Smooth muscle cell (in vitro differentiated cells): Measurements from ENCODE around the gene PDZD2. TPM values are rescaled to one million over a fixed set of nuclear protein-coding genes. Genes with fewer than 3 reads are reported as not detected.

Source experiments
- DNase-seq: peaks from one replicate; lab custom pipeline; 2025; ENCODE audit not compliant: unreplicated experiment; lab: John Stamatoyannopoulos, UW
- H2AFZ ChIP-seq: fragments of 200-600 bp; sonication (generic); 2 replicates; pipeline ENCODE4 v1.6.0; 2016; ENCODE audit warnings: antibody characterized with exemption, low read depth, mild to moderate bottlenecking
- H3F3A ChIP-seq: fragments of 200-600 bp; sonication (generic); 2 replicates; pipeline ENCODE4 v1.6.0; 2017; ENCODE audit warnings: antibody characterized with exemption, low read depth
- H3K27ac ChIP-seq: fragments of 200-600 bp; sonication (generic); 2 replicates; pipeline ENCODE4 v1.5.1; 2016; ENCODE audit warnings: low read depth, mild to moderate bottlenecking
- H3K27me3 ChIP-seq: fragments of 200-600 bp; sonication (generic); 2 replicates; pipeline ENCODE4 v1.6.1; 2016; ENCODE audit warnings: low read depth, mild to moderate bottlenecking
- H3K36me3 ChIP-seq: fragments of 200-600 bp; sonication (generic); 2 replicates; pipeline ENCODE4 v1.5.1; 2016; ENCODE audit warnings: low read depth
- H3K4me1 ChIP-seq: fragments of 200-600 bp; sonication (generic); 2 replicates; pipeline ENCODE4 v1.5.1; 2016; ENCODE audit warnings: low read depth
- H3K4me2 ChIP-seq: fragments of 200-600 bp; sonication (generic); 2 replicates; pipeline ENCODE4 v1.6.0; 2016; ENCODE audit warnings: mild to moderate bottlenecking
- H3K4me3 ChIP-seq: fragments of 200-600 bp; sonication (generic); 2 replicates; pipeline ENCODE4 v1.5.1; 2016; ENCODE audit warnings: mild to moderate bottlenecking
- H3K79me2 ChIP-seq: fragments of 200-600 bp; sonication (generic); 2 replicates; pipeline ENCODE4 v1.6.0; 2016; ENCODE audit warnings: low read depth, mild to moderate bottlenecking
- H3K9ac ChIP-seq: fragments of 200-600 bp; sonication (generic); 2 replicates; pipeline ENCODE4 v1.6.0; 2016; ENCODE audit warnings: low read depth
- H3K9me3 ChIP-seq: fragments of 200-600 bp; sonication (generic); replicated peaks from 2 replicates; pipeline ENCODE4 v1.5.1; 2016; ENCODE audit warnings: low read depth
- H4K20me1 ChIP-seq: fragments of 200-600 bp; sonication (generic); 2 replicates; pipeline ENCODE4 v1.6.0; 2016; ENCODE audit warnings: low read depth
- WGBS: methylation state at CpG from one replicate; pipeline ENCODE4 v1.1.7; 2016; ENCODE audit warnings: low lambda C conversion rate; 5-methylcytosine and 5-hydroxymethylcytosine counted together
- polyA plus RNA-seq: library from polyadenylated mRNA; unstranded; fragments of >200 nt; fragmentation: Nextera tagmentation; extraction: Ambion mirVana; gene quantifications from 2 replicates; pipeline ENCODE4 v1.2.1, GENCODE V29; 2016
- total RNA-seq: library from RNA; depleted of rRNA; stranded (reverse); fragments of >200 nt; gene quantifications from 2 replicates; pipeline ENCODE4 v1.2.3, GENCODE V29; 2014
- TF ChIP-seq, protein P1 (sequence below): fragments of 200-600 bp; sonication (generic); IDR thresholded peaks from 2 replicates; pipeline ENCODE4 v1.5.1; 2017; ENCODE audit warnings: borderline replicate concordance, mild to moderate bottlenecking, antibody characterized with exemption; ENCODE audit not compliant: insufficient read depth, poor library complexity, severe bottlenecking

PDZD2 gene
- total and polyA plus RNA-seq, 2 experiments from 2014 or later, result 3.2 to 4.1 TPM

DNA sequence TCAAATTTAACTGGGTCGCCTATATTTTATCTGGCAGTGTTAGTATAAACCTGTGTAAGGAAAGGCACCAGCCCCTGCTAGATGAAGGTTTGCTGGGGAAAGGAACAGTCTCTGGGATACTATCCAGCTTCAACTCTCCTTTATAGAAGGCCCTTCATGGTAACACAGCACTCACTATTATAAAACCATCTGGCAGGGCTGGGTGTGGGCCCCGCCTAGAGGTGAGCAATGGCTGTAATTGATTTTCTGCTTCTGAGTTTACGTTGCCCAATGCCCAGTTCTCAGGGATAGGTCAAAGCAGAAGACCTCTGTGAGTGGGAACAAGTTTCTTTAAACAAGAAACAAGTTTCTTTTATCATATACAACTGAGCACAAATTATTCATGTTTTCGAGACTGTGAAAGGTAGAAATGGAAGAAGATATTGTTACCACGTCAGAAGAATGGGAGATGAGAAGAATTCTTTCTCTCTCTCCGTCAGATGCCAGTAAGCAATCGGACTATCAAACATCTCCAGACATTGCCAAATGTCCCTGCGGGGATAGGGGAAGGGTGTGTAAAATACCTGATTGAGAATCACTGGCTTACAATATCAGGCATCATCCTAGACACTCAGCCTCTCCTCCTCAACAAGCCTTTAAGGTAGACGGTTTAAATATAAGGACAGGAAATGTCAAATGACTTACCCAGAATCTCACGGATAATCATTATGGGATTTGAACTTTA lies 205.9 kb downstream of the PDZD2 start:
- H3F3A ChIP-seq, result peaks cover 11% of the 10 kb centered on the region
- TF ChIP-seq, protein P1, sequence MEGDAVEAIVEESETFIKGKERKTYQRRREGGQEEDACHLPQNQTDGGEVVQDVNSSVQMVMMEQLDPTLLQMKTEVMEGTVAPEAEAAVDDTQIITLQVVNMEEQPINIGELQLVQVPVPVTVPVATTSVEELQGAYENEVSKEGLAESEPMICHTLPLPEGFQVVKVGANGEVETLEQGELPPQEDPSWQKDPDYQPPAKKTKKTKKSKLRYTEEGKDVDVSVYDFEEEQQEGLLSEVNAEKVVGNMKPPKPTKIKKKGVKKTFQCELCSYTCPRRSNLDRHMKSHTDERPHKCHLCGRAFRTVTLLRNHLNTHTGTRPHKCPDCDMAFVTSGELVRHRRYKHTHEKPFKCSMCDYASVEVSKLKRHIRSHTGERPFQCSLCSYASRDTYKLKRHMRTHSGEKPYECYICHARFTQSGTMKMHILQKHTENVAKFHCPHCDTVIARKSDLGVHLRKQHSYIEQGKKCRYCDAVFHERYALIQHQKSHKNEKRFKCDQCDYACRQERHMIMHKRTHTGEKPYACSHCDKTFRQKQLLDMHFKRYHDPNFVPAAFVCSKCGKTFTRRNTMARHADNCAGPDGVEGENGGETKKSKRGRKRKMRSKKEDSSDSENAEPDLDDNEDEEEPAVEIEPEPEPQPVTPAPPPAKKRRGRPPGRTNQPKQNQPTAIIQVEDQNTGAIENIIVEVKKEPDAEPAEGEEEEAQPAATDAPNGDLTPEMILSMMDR, result no peak
- DNase-seq, result no peak
- H3K4me1 ChIP-seq, result no peaks in the 10 kb centered on the region
- H3K9me3 ChIP-seq, result no peaks in the 10 kb centered on the region
- no peaks in the 10 kb centered on the region for H3K79me2 ChIP-seq
- WGBS, result 90% methylated on average over 10 of the region's 10 CpGs
- H4K20me1 ChIP-seq, result no peaks in the 10 kb centered on the region
- H3K4me2 ChIP-seq, result no peak overlapping the region
- no peaks in the 10 kb centered on the region for H3K27me3 ChIP-seq
- H2AFZ ChIP-seq, result no peak overlapping the region
- H3K36me3 ChIP-seq, result no peaks in the 10 kb centered on the region
- H3K4me3 ChIP-seq, result no peak overlapping the region
- no peak overlapping the region for H3K27ac ChIP-seq
- H3K9ac ChIP-seq, result no peak overlapping the region

DNA sequence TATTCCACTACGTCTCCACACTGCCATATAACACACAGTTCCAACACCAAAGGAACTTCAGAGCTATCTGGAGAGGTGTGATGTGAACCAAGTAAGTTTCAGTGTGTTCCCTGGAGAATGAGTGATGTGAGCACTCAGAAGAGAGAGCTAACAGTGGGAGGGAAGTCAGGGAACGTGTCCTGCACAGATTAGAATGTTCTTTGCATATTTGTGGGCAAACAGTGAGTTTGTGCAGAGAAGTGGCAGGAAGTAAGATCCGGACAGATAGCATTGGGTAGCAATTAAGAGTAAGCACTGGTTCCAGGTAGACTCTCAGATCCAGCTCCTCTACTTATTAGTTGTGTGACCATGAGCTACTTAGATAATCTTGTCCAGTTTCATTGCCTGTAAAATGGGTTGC lies 206.4 kb downstream of the PDZD2 start:
- H3K4me2 ChIP-seq, result no peak overlapping the region
- DNase-seq, result no peak
- H4K20me1 ChIP-seq, result no peaks in the 10 kb centered on the region
- no peak overlapping the region for H3K4me3 ChIP-seq
- no peak overlapping the region for H2AFZ ChIP-seq
- TF ChIP-seq, protein P1, result no peak
- H3K36me3 ChIP-seq, result no peaks in the 10 kb centered on the region
- 49% methylated on average over 3 of the region's 3 CpGs for WGBS
- H3K27me3 ChIP-seq, result no peaks in the 10 kb centered on the region
- no peaks in the 10 kb centered on the region for H3K4me1 ChIP-seq
- no peaks in the 10 kb centered on the region for H3K79me2 ChIP-seq
- H3K9ac ChIP-seq, result no peak overlapping the region
- peaks cover 11% of the 10 kb centered on the region for H3F3A ChIP-seq
- no peaks in the 10 kb centered on the region for H3K9me3 ChIP-seq
- no peak overlapping the region for H3K27ac ChIP-seq

DNA sequence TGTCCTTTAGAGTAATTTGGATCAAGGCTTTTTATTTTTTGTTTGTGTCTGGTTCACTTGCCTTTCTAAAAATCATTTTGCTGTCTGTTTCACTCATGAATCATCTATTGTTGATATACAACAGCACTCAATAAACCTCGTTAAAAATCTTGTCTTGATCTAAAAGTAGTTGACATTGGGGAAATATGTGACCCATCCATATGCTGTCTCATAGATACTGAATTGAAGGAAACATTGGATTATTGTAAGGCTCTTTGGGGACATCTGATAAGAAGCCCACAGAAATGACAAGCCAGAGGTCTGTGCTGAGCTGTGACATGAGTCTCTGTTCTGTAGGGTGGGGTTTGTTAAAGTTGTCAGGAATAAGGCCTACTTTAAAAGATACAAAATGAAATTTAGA lies 208.0 kb downstream of the PDZD2 start:
- H3K27me3 ChIP-seq, result no peaks in the 10 kb centered on the region
- WGBS, result 12% methylated on average over 1 of the region's 1 CpG
- TF ChIP-seq, protein P1, result no peak

DNA sequence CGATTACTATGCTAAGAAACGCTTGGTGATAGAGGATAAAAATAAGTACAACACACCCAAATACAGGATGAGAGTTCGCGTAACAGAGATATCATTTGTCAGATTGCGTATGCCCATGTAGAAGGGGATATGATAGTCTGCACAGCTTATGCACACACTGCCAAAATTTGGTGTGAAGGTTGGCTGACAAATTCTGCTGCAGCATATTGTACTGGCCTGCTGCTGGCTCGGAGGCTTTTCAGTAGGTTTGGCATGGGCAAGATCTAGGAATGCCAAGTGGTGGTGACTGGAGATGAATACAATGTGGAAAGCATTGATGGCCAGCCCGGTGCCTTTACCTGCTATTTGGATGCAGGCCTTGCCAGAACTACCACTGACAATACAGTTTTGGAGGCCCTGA lies 208.4 kb downstream of the PDZD2 start:
- H3K4me3 ChIP-seq, result no peak overlapping the region

More for the DNA sequence above, 208.0 kb downstream of the PDZD2 start:
- Histone ChIP-seq H4K20me1 (no peaks in the 10 kb centered on the region), H3K36me3 (no peaks in the 10 kb centered on the region), H3K9ac (no peak overlapping the region), H3K4me3 (no peak overlapping the region), H3K4me2 (no peak overlapping the region), H2AFZ (peak overlapping the region; percentile 45), H3K27ac (peak overlapping the region; percentile 23), H3K4me1 (no peaks in the 10 kb centered on the region), H3F3A (peaks cover 11% of the 10 kb centered on the region), H3K79me2 (no peaks in the 10 kb centered on the region), H3K9me3 (no peaks in the 10 kb centered on the region)
- no peak for DNase-seq

More for the DNA sequence above, 208.4 kb downstream of the PDZD2 start:
- H3K4me1 ChIP-seq, result no peaks in the 10 kb centered on the region
- H2AFZ ChIP-seq, result peak overlapping the region; percentile 45
- H3K36me3 ChIP-seq, result no peaks in the 10 kb centered on the region
- TF ChIP-seq, protein P1, result no peak
- H3K27ac ChIP-seq, result no peak overlapping the region
- no peak for DNase-seq
- no peaks in the 10 kb centered on the region for H3K27me3 ChIP-seq
- no peaks in the 10 kb centered on the region for H3K79me2 ChIP-seq
- H3F3A ChIP-seq, result peaks cover 11% of the 10 kb centered on the region
- 85% methylated on average over 7 of the region's 7 CpGs for WGBS
- no peaks in the 10 kb centered on the region for H4K20me1 ChIP-seq
- H3K9me3 ChIP-seq, result no peaks in the 10 kb centered on the region
- H3K4me2 ChIP-seq, result no peak overlapping the region
- no peak overlapping the region for H3K9ac ChIP-seq
